WTC11 (cell line): ENCODE results near the gene ZFP92. TPM values are rescaled to one million over a fixed set of nuclear protein-coding genes. Genes with fewer than 3 reads are reported as not detected.

Experiments used
- ATAC-seq: fragments of 200-7000 bp; cut with Tn5 transposase; 2 replicates; pipeline ENCODE4 v1.10.0; 2021; ENCODE audit warnings: mild to moderate bottlenecking, moderate library complexity
- CTCF ChIA-PET: fragments of 300-600 bp; sonication (Branson Sonifier 250); formaldehyde crosslinking; loops from one replicate; lab custom pipeline; 2021; ENCODE audit warnings: antibody characterized with exemption; lab: Charles Lee
- POLR2A ChIA-PET: fragments of 350-600 bp; sonication (Branson Sonifier 250); formaldehyde crosslinking; loops from one replicate; lab custom pipeline; 2021; ENCODE audit warnings: antibody characterized with exemption; lab: Charles Lee
- DNase-seq: peaks from one replicate; pipeline ENCODE4 v3.0.0; 2021; ENCODE audit warnings: low spot score
- H3K27ac Mint-ChIP-seq: 2 replicates; pipeline ENCODE4 v1.8.0; 2021; ENCODE audit warnings: mixed read lengths
- H3K27me3 Mint-ChIP-seq: 2 replicates; pipeline ENCODE4 v1.8.0; 2021; ENCODE audit warnings: low read depth, mild to moderate bottlenecking, moderate library complexity, mixed read lengths
- H3K36me3 Mint-ChIP-seq: 2 replicates; pipeline ENCODE4 v1.8.0; 2021; ENCODE audit warnings: mixed read lengths
- H3K4me1 Mint-ChIP-seq: 2 replicates; pipeline ENCODE4 v1.8.0; 2022; ENCODE audit warnings: mixed read lengths
- H3K4me3 Mint-ChIP-seq: 2 replicates; pipeline ENCODE4 v1.8.0; 2021; ENCODE audit warnings: mild to moderate bottlenecking, moderate library complexity, mixed read lengths
- H3K9me3 Mint-ChIP-seq: 2 replicates; pipeline ENCODE4 v1.8.0; 2021; ENCODE audit warnings: mixed read lengths
- ESRRA ChIP-seq: sonication (generic); formaldehyde crosslinking; IDR thresholded peaks from 2 replicates; pipeline ENCODE4 v1.8.1; 2022; ENCODE audit warnings: mild to moderate bottlenecking, missing genetic modification reagents, borderline replicate concordance
- FOXJ3 ChIP-seq: sonication (generic); formaldehyde crosslinking; IDR thresholded peaks from 2 replicates; pipeline ENCODE4 v1.9.0; 2021; ENCODE audit warnings: missing genetic modification reagents, mild to moderate bottlenecking, borderline replicate concordance
- GRHL2 ChIP-seq: fragments of 250-450 bp; sonication (Bioruptor Pico); IDR thresholded peaks from 2 replicates; pipeline ENCODE4 v1.8.0; 2022; ENCODE audit warnings: mild to moderate bottlenecking, moderate library complexity; ENCODE audit not compliant: insufficient replicate concordance, severe bottlenecking
- HMGXB4 ChIP-seq: sonication (generic); formaldehyde crosslinking; IDR thresholded peaks from 2 replicates; pipeline ENCODE4 v1.8.1; 2023; ENCODE audit warnings: mild to moderate bottlenecking, moderate library complexity, missing genetic modification reagents
- IRF2 ChIP-seq: sonication (generic); formaldehyde crosslinking; IDR thresholded peaks from 2 replicates; pipeline ENCODE4 v1.8.0; 2022; ENCODE audit warnings: low read depth, missing genetic modification reagents, borderline replicate concordance
- NR3C1 ChIP-seq: sonication (generic); formaldehyde crosslinking; conservative IDR thresholded peaks from 2 replicates; pipeline ENCODE4 v1.8.1; 2023; ENCODE audit warnings: low read depth, mild to moderate bottlenecking, missing genetic modification reagents
- OVOL2 ChIP-seq: fragments of 250-450 bp; sonication (Bioruptor Pico); IDR thresholded peaks from 2 replicates; pipeline ENCODE4 v1.9.0; 2021; ENCODE audit warnings: mild to moderate bottlenecking, borderline replicate concordance
- SOX15 ChIP-seq: fragments of 250-450 bp; sonication (Bioruptor Pico); IDR thresholded peaks from 2 replicates; pipeline ENCODE4 v1.9.0; 2021; ENCODE audit warnings: mild to moderate bottlenecking
- SP1 ChIP-seq: sonication (generic); formaldehyde crosslinking; conservative IDR thresholded peaks from 2 replicates; pipeline ENCODE4 v1.8.1; 2022; ENCODE audit warnings: missing genetic modification reagents
- ZNF317 ChIP-seq: sonication (generic); formaldehyde crosslinking; IDR thresholded peaks from 2 replicates; pipeline ENCODE4 v1.8.1; 2023; ENCODE audit warnings: low read depth, mild to moderate bottlenecking, moderate library complexity, missing genetic modification reagents, borderline replicate concordance
- ZNF396 ChIP-seq: fragments of 250-450 bp; sonication (Bioruptor Pico); IDR thresholded peaks from 2 replicates; pipeline ENCODE4 v1.8.0; 2021; ENCODE audit warnings: mild to moderate bottlenecking, moderate library complexity, borderline replicate concordance
- ZNF512 ChIP-seq: sonication (generic); formaldehyde crosslinking; IDR thresholded peaks from 2 replicates; pipeline ENCODE4 v1.8.1; 2022; ENCODE audit warnings: missing genetic modification reagents, borderline replicate concordance
- total RNA-seq: library from RNA; stranded (reverse); gene quantifications from 3 replicates; pipeline ENCODE4 v1.2.3, GENCODE V29; 2021
- TF ChIP-seq, protein P1 (sequence below): sonication (generic); formaldehyde crosslinking; IDR thresholded peaks from 2 replicates; pipeline ENCODE4 v1.8.1; 2022; ENCODE audit warnings: low read depth, missing genetic modification reagents, borderline replicate concordance
- TF ChIP-seq, protein P2 (sequence below): sonication (generic); formaldehyde crosslinking; IDR thresholded peaks from 2 replicates; pipeline ENCODE4 v1.8.1; 2023; ENCODE audit warnings: mild to moderate bottlenecking, missing genetic modification reagents
- TF ChIP-seq, protein P3 (sequence below): sonication (generic); formaldehyde crosslinking; IDR thresholded peaks from 2 replicates; pipeline ENCODE4 v1.8.0; 2023; ENCODE audit warnings: missing genetic modification reagents, mild to moderate bottlenecking, borderline replicate concordance

Gene ZFP92
- total RNA-seq, 1 experiment from 2014 or later, result 0.31 TPM

GRCh38 chrX:153366878-153367538 lies 44.3 kb upstream of the ZFP92 start:
- no peaks in the 10 kb centered on the region for H3K4me1 Mint-ChIP-seq
- POLR2A ChIA-PET, result no interaction called here
- CTCF ChIA-PET, result no interaction called here
- no peaks in the 10 kb centered on the region for H3K36me3 Mint-ChIP-seq
- peaks cover 3% of the 10 kb centered on the region for H3K27me3 Mint-ChIP-seq
- no peak overlapping the region for H3K27ac Mint-ChIP-seq
- TF ChIP-seq NR3C1 (CRISPR knock-in tag), result no peak
- TF ChIP-seq, protein P1, sequence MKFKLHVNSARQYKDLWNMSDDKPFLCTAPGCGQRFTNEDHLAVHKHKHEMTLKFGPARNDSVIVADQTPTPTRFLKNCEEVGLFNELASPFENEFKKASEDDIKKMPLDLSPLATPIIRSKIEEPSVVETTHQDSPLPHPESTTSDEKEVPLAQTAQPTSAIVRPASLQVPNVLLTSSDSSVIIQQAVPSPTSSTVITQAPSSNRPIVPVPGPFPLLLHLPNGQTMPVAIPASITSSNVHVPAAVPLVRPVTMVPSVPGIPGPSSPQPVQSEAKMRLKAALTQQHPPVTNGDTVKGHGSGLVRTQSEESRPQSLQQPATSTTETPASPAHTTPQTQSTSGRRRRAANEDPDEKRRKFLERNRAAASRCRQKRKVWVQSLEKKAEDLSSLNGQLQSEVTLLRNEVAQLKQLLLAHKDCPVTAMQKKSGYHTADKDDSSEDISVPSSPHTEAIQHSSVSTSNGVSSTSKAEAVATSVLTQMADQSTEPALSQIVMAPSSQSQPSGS (CRISPR knock-in tag), result no peak
- TF ChIP-seq FOXJ3 (CRISPR knock-in tag), result no peak
- TF ChIP-seq, protein P2, sequence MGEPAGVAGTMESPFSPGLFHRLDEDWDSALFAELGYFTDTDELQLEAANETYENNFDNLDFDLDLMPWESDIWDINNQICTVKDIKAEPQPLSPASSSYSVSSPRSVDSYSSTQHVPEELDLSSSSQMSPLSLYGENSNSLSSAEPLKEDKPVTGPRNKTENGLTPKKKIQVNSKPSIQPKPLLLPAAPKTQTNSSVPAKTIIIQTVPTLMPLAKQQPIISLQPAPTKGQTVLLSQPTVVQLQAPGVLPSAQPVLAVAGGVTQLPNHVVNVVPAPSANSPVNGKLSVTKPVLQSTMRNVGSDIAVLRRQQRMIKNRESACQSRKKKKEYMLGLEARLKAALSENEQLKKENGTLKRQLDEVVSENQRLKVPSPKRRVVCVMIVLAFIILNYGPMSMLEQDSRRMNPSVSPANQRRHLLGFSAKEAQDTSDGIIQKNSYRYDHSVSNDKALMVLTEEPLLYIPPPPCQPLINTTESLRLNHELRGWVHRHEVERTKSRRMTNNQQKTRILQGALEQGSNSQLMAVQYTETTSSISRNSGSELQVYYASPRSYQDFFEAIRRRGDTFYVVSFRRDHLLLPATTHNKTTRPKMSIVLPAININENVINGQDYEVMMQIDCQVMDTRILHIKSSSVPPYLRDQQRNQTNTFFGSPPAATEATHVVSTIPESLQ (CRISPR knock-in tag), result no peak
- no peak for TF ChIP-seq IRF2 (CRISPR knock-in tag)
- TF ChIP-seq SOX15 (CRISPR knock-in tag), result no peak
- TF ChIP-seq ZNF512 (CRISPR knock-in tag), result no peak
- TF ChIP-seq, protein P3, sequence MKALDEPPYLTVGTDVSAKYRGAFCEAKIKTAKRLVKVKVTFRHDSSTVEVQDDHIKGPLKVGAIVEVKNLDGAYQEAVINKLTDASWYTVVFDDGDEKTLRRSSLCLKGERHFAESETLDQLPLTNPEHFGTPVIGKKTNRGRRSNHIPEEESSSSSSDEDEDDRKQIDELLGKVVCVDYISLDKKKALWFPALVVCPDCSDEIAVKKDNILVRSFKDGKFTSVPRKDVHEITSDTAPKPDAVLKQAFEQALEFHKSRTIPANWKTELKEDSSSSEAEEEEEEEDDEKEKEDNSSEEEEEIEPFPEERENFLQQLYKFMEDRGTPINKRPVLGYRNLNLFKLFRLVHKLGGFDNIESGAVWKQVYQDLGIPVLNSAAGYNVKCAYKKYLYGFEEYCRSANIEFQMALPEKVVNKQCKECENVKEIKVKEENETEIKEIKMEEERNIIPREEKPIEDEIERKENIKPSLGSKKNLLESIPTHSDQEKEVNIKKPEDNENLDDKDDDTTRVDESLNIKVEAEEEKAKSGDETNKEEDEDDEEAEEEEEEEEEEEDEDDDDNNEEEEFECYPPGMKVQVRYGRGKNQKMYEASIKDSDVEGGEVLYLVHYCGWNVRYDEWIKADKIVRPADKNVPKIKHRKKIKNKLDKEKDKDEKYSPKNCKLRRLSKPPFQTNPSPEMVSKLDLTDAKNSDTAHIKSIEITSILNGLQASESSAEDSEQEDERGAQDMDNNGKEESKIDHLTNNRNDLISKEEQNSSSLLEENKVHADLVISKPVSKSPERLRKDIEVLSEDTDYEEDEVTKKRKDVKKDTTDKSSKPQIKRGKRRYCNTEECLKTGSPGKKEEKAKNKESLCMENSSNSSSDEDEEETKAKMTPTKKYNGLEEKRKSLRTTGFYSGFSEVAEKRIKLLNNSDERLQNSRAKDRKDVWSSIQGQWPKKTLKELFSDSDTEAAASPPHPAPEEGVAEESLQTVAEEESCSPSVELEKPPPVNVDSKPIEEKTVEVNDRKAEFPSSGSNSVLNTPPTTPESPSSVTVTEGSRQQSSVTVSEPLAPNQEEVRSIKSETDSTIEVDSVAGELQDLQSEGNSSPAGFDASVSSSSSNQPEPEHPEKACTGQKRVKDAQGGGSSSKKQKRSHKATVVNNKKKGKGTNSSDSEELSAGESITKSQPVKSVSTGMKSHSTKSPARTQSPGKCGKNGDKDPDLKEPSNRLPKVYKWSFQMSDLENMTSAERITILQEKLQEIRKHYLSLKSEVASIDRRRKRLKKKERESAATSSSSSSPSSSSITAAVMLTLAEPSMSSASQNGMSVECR (CRISPR knock-in tag), result no peak
- TF ChIP-seq ESRRA, result no peak
- no peak for TF ChIP-seq ZNF317 (CRISPR knock-in tag)
- no peak for TF ChIP-seq ZNF396
- no peak for TF ChIP-seq SP1 (CRISPR knock-in tag)
- TF ChIP-seq HMGXB4, result no peak
- no peak for TF ChIP-seq GRHL2 (CRISPR knock-in tag)
- no peak for TF ChIP-seq OVOL2 (CRISPR knock-in tag)
- no peak for ATAC-seq
- H3K9me3 Mint-ChIP-seq, result peaks cover 3% of the 10 kb centered on the region; the same call in 1 of the 2 replicates
- no peak for DNase-seq
- no peak overlapping the region for H3K4me3 Mint-ChIP-seq
